ENCODE results near the gene IL1A.
A peak's percentile ranks its signal among the peaks of the same experiment; 100 is the strongest.

IL1A gene

GRCh38 chr2:112724591-112725525 lies 59.4 kb downstream of the IL1A start:
- DNase-seq, result peak; percentile 59

GRCh38 chr2:112723995-112724394 lies 60.3 kb downstream of the IL1A start:
- no peak for DNase-seq
